Myometrial cell (primary cell): ENCODE results near the gene MYL5. TPM values are rescaled to one million over a fixed set of nuclear protein-coding genes. Genes with fewer than 3 reads are reported as not detected.

Source experiments
- total RNA-seq: library from RNA; depleted of rRNA; stranded (reverse); fragments of >200 nt; gene quantifications from 2 replicates; pipeline ENCODE4 v1.2.3, GENCODE V29; 2015

Gene MYL5, protein sequence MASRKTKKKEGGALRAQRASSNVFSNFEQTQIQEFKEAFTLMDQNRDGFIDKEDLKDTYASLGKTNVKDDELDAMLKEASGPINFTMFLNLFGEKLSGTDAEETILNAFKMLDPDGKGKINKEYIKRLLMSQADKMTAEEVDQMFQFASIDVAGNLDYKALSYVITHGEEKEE
- total RNA-seq: 4.9 and 8.3 TPM in 2 replicates

DNA sequence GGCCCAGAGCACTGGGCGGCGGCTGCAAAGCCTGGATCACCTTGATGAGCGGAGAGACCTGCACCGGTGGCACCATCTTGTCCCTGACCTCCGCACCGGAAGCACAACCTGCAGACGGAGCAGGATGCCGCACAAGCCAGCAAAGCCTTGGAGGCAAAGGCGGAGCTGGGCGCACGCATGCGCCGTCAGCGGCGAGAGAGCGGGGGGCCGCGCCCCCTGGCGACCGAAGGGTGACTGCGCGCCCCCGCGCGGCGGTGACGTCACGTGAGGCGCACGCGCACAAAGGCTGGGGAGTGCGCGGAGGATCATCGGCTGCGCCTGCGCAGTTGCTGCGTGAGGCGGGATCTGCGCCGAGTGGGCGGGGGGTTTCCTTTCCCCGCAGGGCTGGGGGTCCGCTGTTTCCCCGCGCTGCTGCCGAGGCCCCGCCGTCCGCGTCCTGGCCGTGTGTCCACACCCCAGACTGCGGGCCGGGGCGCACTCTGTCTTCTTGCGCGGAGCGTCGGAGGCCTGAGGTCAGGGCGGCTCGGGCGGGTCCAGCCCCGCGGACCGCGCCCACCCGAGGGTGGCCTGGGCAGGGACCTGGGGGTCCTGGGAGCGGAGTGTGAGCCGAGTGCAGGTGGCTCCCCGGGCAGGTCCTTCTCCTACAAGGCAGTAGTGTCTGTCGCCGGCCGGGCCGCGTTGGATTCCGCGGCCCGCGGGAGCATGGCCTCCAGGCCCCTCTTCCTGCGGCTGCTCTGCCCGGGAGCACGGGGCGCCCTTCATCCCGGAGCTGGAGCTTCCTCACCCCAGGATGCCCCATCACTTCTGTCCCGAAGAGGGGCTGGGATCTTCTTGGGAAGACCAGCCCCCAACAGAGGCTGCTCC is at the start of gene MYL5, which contains the start of gene ATP5ME:
MYL5 (plus strand) TSS at position 371 of the 864 bp plus-strand sequence. CDS start 3,485 bp downstream, outside the sequence.
ATP5ME (minus strand) TSS at position 105 of the 864 bp plus-strand sequence; CDS start at position 76, 29 bp downstream.

DNA sequence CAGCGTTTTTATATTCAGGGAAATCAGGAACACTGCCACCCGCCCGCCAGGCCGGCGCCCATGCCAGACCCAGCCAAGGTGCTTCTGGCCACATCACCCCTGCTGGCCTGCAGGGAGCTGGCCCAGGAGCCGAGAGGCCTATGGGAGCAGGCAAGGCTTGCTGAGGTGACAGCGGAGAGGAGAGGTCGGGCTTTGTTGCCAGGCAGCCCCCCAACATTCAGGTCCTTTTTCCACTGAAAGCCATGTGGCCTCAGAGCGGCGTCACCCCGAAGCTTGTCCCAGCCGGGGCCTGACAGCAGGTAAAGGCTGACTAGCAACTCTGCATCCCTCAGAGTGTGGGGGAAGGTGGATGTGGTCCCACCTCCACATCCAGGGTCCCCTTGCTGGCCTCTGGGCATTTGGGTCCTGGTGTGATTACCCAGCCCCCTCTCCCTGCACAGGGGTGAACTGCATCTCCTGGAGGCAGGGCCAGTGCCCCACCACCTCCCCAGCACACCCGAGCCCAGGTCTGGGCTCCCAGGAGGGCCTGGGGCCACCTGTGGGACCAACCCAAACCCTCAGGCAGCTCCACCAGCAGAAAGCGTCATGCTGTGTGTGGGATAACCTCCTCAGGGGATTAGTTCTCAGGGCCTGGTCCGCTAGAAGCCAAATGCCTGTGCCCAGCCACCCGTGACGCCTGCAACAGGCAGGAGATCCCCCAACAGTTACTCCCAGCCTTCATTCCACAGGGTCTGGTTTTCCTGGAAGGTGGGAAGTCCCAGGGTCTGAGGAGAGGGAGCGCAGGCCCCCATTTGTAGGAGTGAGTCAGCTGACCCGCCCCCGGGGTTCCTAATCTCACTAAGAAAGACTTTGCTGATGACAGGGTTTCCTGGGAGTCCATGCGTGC is 49.4 kb upstream of the MYL5 start, which contains the start of gene PDE6B:
PDE6B (plus strand) TSS at position 869 of the 886 bp plus-strand sequence. CDS start 54 bp downstream, outside the sequence.

DNA sequence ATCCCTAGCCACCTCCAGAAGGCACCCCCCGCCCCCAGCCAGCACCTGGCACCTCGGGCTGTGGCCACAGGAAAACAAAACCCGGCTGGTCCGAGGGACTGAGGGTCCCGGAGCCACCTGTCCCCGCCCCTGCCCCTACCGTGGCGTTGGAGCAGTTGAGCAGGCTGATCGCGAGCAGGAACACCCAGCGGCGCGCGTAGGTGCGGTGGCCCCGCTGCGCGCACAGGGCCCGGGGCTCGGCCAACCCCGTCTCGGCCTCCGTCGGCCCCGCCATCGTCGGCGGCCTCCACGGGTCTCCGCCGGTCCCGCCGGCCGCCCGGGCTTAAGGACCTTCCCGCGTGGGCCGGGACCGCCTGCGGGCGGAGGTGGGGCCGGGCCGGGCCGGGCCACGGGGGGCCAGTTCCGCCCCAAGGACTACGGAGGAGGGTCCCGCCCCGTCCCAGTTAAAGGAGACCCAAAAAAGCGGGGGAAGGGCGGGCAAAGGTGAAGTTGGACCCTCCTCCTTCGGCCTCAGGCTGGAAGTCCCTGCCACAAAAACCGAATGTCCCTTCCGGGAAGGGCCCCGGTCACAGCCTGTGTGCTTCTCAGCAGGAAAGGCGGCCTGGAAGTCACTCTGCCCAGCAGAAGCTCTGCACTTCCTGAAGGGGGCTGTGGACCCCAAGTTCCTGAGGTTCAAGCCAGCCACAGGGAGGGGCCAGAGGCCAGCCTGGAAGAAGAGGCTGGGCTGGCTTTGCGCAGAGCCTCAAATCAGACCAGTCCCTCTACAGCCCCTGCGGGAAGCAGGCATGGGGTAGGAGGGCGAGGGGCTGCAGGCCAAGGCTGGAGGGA is 14.7 kb downstream of the MYL5 start, which contains the start of gene SLC49A3:
SLC49A3 (minus strand) TSS at position 298 of the 828 bp plus-strand sequence; CDS start at position 274, 24 bp downstream.

DNA sequence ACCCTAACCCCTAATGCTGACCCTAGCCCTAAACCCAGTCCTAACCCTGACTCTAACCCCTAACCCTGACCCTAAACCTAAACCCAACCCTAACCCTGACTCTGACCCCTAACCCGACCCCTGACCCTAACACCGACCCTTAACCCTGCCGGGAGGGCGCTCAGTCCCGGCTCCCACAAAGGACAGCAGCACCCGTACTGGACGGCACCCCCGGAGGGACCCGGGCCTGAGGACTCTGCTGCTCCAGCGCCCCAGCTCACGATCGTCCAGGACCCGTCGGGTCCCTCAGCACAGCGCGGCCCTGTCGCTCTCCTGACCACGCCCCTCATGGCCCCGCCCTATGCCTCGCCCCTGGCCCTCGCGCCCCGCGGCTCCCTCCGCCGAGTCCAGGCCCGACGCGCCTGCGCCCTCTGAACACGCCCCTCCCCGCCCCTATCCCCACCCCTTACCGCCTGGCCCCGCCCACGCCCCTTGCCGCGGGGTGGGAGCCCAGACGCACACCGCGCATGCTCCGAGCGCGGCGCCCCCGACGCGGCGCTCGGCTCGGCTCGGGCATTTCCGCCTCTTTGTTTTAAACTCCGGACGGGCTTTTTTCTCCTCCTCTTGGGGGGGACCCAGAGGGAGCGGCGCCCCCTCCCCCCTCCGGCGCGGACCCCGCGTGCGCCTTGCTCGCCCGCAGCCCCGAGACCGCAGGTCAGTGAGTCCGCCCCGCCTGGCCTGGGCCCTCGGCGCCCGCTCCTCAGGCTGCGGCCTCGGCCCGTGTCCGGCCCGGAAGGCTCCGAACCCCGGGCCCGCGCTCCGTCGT is 31.1 kb downstream of the MYL5 start, which contains the start of gene PCGF3:
PCGF3 (plus strand) TSS at position 555 of the 805 bp plus-strand sequence. CDS start 27,849 bp downstream, outside the sequence.

Other genes starting within 250 kb of the MYL5 start
- gene ZNF721, start 175.4 kb upstream of the MYL5 start, total RNA-seq: 5.3 and 6.1 TPM in 2 replicates
- gene PIGG, start 175.3 kb upstream of the MYL5 start, total RNA-seq: 34.6 and 40.4 TPM in 2 replicates
- not detected in 2 replicates for gene TMEM271, start 98.2 kb upstream of the MYL5 start, total RNA-seq
- gene PDE6B, start 49.0 kb upstream of the MYL5 start, total RNA-seq: not detected in 2 replicates
- gene ATP5ME, start 266 bp upstream of the MYL5 start, total RNA-seq: 64.0 and 176 TPM in 2 replicates
- 0.29 and 1.9 TPM in 2 replicates for gene SLC49A3, start 14.6 kb downstream of the MYL5 start, total RNA-seq
- 34.6 and 50.2 TPM in 2 replicates for gene PCGF3, start 31.3 kb downstream of the MYL5 start, total RNA-seq
- 0.86 TPM in 1 of 2 replicates, not detected in the other for gene CPLX1, start 151.6 kb downstream of the MYL5 start, total RNA-seq